Measurements from ENCODE around the gene PIH1D1. TPM values are rescaled to one million over a fixed set of nuclear protein-coding genes. Genes with fewer than 3 reads are reported as not detected.

Gene PIH1D1
- total and polyA plus RNA-seq, 8 donors = 58.9 to 193 (median 87.5) TPM

DNA sequence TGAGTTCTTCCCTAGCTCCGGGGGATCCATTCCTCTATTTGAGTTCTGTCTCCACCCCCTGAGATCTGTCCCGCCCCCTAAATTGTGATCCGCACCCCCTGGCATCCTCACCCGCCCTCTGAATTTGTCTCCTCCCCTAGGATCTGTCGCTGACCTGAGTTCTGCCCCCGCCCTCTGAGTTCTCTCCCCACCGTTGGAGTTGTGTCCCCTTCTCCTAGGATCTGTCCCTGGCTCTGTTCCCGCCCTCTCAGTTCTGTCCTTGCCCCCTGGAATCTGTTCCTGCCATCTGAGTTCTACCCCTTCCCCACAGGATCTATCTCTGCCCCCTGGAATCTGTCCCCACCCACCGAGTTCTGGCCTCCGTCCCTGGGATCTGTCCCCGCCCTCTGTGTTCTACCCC, 9.3 kb downstream of the PIH1D1 start:
- Histone ChIP-seq H3K4me1 (peaks cover 0 to 35% (median 22%) of the 10 kb centered on the region in 4 donors), H3K9me3 (no peaks in the 10 kb centered on the region), H3K36me3 (peaks cover 6 to 16% (median 13%) of the 10 kb centered on the region in 4 donors), H3K27me3 (peaks cover 5 to 58% (median 49%) of the 10 kb centered on the region in 3 donors), H3K27ac (peak overlapping the region in 4 of 5 donors; percentile 35 to 89 (median 82)), H3K4me3 (peak overlapping the region; percentile 54 to 89 (median 66))
- 4 to 8% (median 7%) methylated on average over 11 of the region's 11 CpGs for WGBS, 5 donors
- no peak for TF ChIP-seq EP300 (IDR thresholded peaks at IDR 0.05)
- DNase-seq = no peak
- intact Hi-C loops (cut with DNase I; ENCODE audit: low total_unique reads) = loop anchor here (5.0 kb wide), 1 partner anchor 50 kb away; no protein-coding TSS in a partner anchor

DNA sequence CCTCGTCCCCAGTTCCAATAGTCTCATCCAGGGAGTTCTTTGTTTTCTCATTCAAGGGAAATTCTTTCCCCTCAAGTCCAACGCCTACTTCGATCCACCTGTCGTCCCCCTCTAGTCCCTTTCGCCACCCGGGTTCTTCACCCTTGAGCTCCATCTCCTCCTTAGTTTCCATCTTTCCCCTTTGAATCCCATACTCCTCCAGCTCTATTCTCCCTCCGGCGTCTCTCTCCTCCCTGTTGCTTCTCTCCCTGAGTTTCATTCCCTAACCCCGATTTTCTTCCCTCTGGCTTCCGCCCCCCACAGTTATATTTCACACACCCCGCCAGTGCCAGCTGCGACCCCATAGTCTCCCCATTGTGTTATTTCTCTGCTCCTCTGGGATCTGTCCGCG, 9.7 kb downstream of the PIH1D1 start:
- TF ChIP-seq EP300 (IDR thresholded peaks at IDR 0.05) (no peak), POLR2A (IDR thresholded peaks at IDR 0.05) (no peak), POLR2AphosphoS5 (IDR thresholded peaks at IDR 0.05) (no peak)
- TF ChIP-seq, protein P1, sequence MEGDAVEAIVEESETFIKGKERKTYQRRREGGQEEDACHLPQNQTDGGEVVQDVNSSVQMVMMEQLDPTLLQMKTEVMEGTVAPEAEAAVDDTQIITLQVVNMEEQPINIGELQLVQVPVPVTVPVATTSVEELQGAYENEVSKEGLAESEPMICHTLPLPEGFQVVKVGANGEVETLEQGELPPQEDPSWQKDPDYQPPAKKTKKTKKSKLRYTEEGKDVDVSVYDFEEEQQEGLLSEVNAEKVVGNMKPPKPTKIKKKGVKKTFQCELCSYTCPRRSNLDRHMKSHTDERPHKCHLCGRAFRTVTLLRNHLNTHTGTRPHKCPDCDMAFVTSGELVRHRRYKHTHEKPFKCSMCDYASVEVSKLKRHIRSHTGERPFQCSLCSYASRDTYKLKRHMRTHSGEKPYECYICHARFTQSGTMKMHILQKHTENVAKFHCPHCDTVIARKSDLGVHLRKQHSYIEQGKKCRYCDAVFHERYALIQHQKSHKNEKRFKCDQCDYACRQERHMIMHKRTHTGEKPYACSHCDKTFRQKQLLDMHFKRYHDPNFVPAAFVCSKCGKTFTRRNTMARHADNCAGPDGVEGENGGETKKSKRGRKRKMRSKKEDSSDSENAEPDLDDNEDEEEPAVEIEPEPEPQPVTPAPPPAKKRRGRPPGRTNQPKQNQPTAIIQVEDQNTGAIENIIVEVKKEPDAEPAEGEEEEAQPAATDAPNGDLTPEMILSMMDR (IDR thresholded peaks at IDR 0.05) = no peak
- peak overlapping the region in 3 of 4 donors; percentile 54 to 89 (median 62) for H3K4me3 ChIP-seq
- peak overlapping the region in 2 of 5 donors; percentile 85 to 89 for H3K27ac ChIP-seq

DNA sequence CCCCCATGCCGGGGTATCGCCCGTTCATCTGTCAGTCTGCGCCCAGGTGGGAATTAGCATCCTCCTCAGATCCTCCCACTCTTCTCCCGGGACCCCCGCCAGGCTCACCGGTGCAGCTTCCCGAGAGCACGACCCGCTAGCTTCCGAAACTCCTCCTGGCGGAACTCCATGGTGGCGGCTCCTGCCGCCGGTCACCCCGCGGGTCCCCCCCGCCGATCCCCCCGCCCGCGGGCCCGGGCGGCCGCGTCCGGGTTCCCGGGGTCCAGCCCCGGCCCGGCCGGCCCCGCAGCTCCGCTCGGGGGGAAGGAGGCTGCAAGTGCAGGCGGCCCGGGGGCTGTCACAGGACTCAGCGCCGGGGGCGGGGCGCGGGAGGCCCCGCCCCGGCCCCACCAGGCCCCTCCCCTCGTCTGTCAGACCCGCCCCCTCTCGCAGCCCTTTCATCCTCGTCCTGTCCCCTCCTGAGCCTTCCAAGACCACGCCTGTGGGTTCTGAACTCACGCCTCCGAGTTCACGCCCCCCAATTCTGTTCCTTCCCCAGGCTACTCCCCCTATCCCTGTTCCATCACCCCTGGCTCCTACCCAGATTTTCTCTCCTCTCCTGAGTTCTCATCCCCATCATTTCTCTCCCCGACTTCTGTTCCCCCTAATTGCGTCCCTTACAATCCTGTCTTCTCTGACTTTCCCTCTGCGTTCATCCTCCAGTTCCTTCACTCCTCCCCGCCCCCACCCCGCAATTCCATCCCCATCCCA, 10.2 kb downstream of the PIH1D1 start, which contains the start of gene SLC17A7:
Gene SLC17A7 (minus strand): TSS at position 318 of the 750 bp plus-strand sequence. CDS start 148 bp downstream, at position 170.
- Histone ChIP-seq H3K36me3 (peaks cover 2 to 6% (median 4%) of the 10 kb centered on the region in 4 donors), H3K9me3 (no peaks in the 10 kb centered on the region), H3K4me1 (peaks cover 0 to 39% (median 23%) of the 10 kb centered on the region in 4 donors), H3K27me3 (peaks cover 5 to 68% (median 58%) of the 10 kb centered on the region in 3 donors), H3K4me3 (peak within 1 kb of the TSS; percentile 54 to 89 (median 66)), H3K27ac (peak within 1 kb of the TSS in 3 of 5 donors; percentile 35 to 89 (median 85))
- intact Hi-C loops (cut with DNase I; ENCODE audit: low total_unique reads) = loop anchor here (5.0 kb wide), 1 partner anchor 49 kb away; no protein-coding TSS in a partner anchor
- DNase-seq = peak in 1 of 2 donors; percentile 53
- WGBS, 5 donors = 3 to 9% (median 6%) methylated on average over 27 to 53 of the region's 56 CpGs
- TF ChIP-seq, protein P1 (IDR thresholded peaks at IDR 0.05) = no peak
- TF ChIP-seq POLR2A (IDR thresholded peaks at IDR 0.05) (no peak), POLR2AphosphoS5 (IDR thresholded peaks at IDR 0.05) (no peak), EP300 (IDR thresholded peaks at IDR 0.05) (no peak)

More for the DNA sequence above, 9.7 kb downstream of the PIH1D1 start:
- H3K9me3 ChIP-seq = no peaks in the 10 kb centered on the region
- 17 to 27% (median 22%) methylated on average over 14 of the region's 14 CpGs for WGBS, 5 donors
- intact Hi-C loops (cut with DNase I; ENCODE audit: low total_unique reads) = loop anchor here (5.0 kb wide), 1 partner anchor 50 kb away; no protein-coding TSS in a partner anchor
- peaks cover 5 to 62% (median 53%) of the 10 kb centered on the region in 3 donors for H3K27me3 ChIP-seq
- no peak for DNase-seq
- peaks cover 0 to 35% (median 21%) of the 10 kb centered on the region in 4 donors for H3K4me1 ChIP-seq
- peaks cover 6 to 12% (median 9%) of the 10 kb centered on the region in 4 donors for H3K36me3 ChIP-seq

DNA sequence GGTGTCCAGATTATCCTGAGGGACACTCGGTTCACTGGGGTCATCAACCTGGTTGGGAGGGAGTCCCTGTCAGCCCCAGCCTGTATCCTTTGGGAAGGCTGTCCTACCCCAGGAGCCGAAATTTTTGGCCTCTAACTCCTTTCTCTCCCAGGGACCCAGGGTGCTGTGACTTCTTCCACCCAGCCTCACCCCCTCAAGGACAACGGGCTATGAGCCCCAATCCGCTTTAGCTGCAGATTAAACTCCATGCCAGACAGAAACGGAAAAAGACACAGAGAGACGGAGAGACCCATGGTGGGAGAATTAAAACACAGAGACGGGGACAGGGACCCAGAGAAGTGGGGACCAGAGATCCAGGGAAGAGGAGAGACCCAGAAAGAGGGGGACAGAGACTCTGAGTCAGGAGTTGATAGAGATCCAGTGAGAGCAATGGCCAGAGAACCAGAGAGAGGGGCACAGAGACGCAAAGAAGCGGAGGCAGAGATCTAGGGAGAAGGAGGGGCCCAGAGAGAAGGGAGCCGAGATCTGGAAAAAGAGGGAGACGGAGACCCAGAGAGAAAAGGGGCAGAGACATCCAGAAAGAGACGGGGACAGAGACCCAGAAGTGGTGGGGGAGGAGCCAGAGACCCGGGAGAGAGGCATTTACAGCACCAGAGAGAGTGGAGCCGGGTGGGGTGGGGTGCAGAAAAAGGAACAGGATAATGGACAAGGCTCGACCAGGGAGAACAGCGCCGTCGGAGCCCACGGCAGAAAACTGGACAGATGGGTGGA, 11.0 kb downstream of the PIH1D1 start:
- WGBS, 5 donors = 25 to 30% (median 28%) methylated on average over 18 to 19 of the region's 19 CpGs
- peak overlapping the region; percentile 20 to 36 (median 25) for H3K4me3 ChIP-seq
- H3K27ac ChIP-seq = no peak overlapping the region
- no peak for DNase-seq
- intact Hi-C loops (cut with DNase I; ENCODE audit: low total_unique reads) = loop anchor here (5.0 kb wide), 1 partner anchor 48 kb away; no protein-coding TSS in a partner anchor
- no peaks in the 10 kb centered on the region for H3K36me3 ChIP-seq
- H3K27me3 ChIP-seq = peaks cover 5 to 75% (median 66%) of the 10 kb centered on the region in 3 donors
- no peak for TF ChIP-seq EP300 (IDR thresholded peaks at IDR 0.05)
- TF ChIP-seq, protein P1 (IDR thresholded peaks at IDR 0.05) = no peak
- TF ChIP-seq POLR2AphosphoS5 (IDR thresholded peaks at IDR 0.05) = no peak
- no peak for TF ChIP-seq POLR2A (IDR thresholded peaks at IDR 0.05)
- H3K9me3 ChIP-seq = no peaks in the 10 kb centered on the region
- peaks cover 0 to 41% (median 24%) of the 10 kb centered on the region in 4 donors for H3K4me1 ChIP-seq
